Activated CD4-positive, CD25-positive, alpha-beta regulatory T cell treated with anti-CD3 and anti-CD28 coated beads, Interleukin-2, amount 50 U/mL, for 24 hours (primary cell): Measurements from ENCODE around the gene KDELR3.

Experiments used
- ATAC-seq, 2 donors: fragments of 150-1000 bp; cut with Tn5 transposase; one replicate each; pipeline ENCODE4 v1.10.0; 2021; ENCODE audit warnings: mild to moderate bottlenecking in 1 of 2, moderate library complexity in 1 of 2

Gene KDELR3

GRCh38 chr22:38484244-38484643 is 16.3 kb downstream of the KDELR3 start:
- ATAC-seq: no peak

GRCh38 chr22:38485783-38486182 is 17.9 kb downstream of the KDELR3 start:
- ATAC-seq: no peak

- ATAC-seq: peak; percentile 38 to 65
These were observed 20.1 kb downstream of the KDELR3 start for GRCh38 chr22:38487946-38488345.

- no peak for ATAC-seq
These were observed 21.2 kb downstream of the KDELR3 start for GRCh38 chr22:38489142-38489541.

GRCh38 chr22:38489561-38490145 is 21.8 kb downstream of the KDELR3 start:
- ATAC-seq: no peak

GRCh38 chr22:38490475-38490874 is 22.6 kb downstream of the KDELR3 start:
- ATAC-seq: peak; percentile 32 to 51

GRCh38 chr22:38490915-38491314 is 23.0 kb downstream of the KDELR3 start:
- ATAC-seq: no peak

GRCh38 chr22:38491707-38492348 is 23.9 kb downstream of the KDELR3 start:
- no peak for ATAC-seq

- ATAC-seq: no peak
These were observed 26.6 kb downstream of the KDELR3 start for GRCh38 chr22:38494498-38494897.

GRCh38 chr22:38494939-38495338 is 27.0 kb downstream of the KDELR3 start:
- no peak for ATAC-seq

- peak; percentile 85 to 89 for ATAC-seq
These were observed 30.0 kb downstream of the KDELR3 start for GRCh38 chr22:38497869-38498268.

- no peak for ATAC-seq
These were observed 34.1 kb downstream of the KDELR3 start for GRCh38 chr22:38501797-38502672.

GRCh38 chr22:38503021-38503420 is 35.1 kb downstream of the KDELR3 start:
- ATAC-seq: no peak

GRCh38 chr22:38504731-38505540 is 37.0 kb downstream of the KDELR3 start:
- ATAC-seq: peak in 1 of 2 donors; percentile 11

- ATAC-seq: peak; percentile 15 to 27
These were observed 37.7 kb downstream of the KDELR3 start for GRCh38 chr22:38505541-38506117.

GRCh38 chr22:38506118-38506962 is 38.4 kb downstream of the KDELR3 start, which contains the start of gene DDX17:
DDX17 (minus strand) TSS chr22:38506311.
- peak; percentile 84 to 88 for ATAC-seq

GRCh38 chr22:38510416-38510970 is 42.6 kb downstream of the KDELR3 start:
- no peak for ATAC-seq

- ATAC-seq: peak; percentile 56 to 72
These were observed 45.2 kb downstream of the KDELR3 start for GRCh38 chr22:38513063-38513462.

GRCh38 chr22:38518620-38519019 is 50.7 kb downstream of the KDELR3 start:
- no peak for ATAC-seq

- ATAC-seq: no peak
These were observed 51.8 kb downstream of the KDELR3 start for GRCh38 chr22:38519453-38520250.
